Measurements from ENCODE around the gene MUS81. TPM values are rescaled to one million over a fixed set of nuclear protein-coding genes. Genes with fewer than 3 reads are reported as not detected.

Gene MUS81
- total and polyA plus RNA-seq, 2 experiments from 2014 or later = 23.8 to 47.0 TPM

DNA sequence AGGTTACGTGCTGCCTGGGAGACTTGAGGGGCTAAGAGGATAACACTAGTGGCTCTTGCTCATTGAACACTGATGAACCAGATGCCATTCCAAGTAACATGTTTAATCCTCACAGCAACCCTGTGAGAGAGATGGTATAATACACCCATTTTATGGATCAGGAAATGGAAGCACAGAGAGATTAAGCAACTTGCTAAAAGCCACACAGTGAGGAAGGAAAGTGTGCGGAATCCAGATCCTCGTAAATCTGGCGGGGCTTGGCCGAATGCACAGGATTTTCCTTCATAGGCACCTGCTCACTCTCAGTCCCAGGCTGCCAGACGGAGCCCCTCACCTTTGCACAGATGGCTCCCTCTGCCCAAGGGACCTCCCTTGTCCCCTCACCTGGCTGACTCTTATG, 47.6 kb downstream of the MUS81 start:
- no peak overlapping the region for H3K4me2 ChIP-seq
- no peak overlapping the region for H3K27ac ChIP-seq
- no peaks in the 10 kb centered on the region for H3K79me2 ChIP-seq
- no peaks in the 10 kb centered on the region for H3K9me2 ChIP-seq (replicated peaks; ENCODE audit: insufficient read depth)
- no peaks in the 10 kb centered on the region for H4K20me1 ChIP-seq (ENCODE audit: insufficient read depth, poor library complexity, severe bottlenecking)
- peaks cover 4% of the 10 kb centered on the region for H3K4me1 ChIP-seq (ENCODE audit: insufficient read depth)
- no peak overlapping the region for H3K4me3 ChIP-seq
- no peaks in the 10 kb centered on the region for H3K27me3 ChIP-seq
- no peaks in the 10 kb centered on the region for H3K9me3 ChIP-seq (ENCODE audit: low read depth)
- 77% methylated on average over 6 of the region's 6 CpGs for WGBS (ENCODE audit: low lambda C conversion rate, missing lambda C conversion rate)
- TF ChIP-seq, protein P1, sequence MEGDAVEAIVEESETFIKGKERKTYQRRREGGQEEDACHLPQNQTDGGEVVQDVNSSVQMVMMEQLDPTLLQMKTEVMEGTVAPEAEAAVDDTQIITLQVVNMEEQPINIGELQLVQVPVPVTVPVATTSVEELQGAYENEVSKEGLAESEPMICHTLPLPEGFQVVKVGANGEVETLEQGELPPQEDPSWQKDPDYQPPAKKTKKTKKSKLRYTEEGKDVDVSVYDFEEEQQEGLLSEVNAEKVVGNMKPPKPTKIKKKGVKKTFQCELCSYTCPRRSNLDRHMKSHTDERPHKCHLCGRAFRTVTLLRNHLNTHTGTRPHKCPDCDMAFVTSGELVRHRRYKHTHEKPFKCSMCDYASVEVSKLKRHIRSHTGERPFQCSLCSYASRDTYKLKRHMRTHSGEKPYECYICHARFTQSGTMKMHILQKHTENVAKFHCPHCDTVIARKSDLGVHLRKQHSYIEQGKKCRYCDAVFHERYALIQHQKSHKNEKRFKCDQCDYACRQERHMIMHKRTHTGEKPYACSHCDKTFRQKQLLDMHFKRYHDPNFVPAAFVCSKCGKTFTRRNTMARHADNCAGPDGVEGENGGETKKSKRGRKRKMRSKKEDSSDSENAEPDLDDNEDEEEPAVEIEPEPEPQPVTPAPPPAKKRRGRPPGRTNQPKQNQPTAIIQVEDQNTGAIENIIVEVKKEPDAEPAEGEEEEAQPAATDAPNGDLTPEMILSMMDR (IDR thresholded peaks at IDR 0.05; ENCODE audit: poor library complexity) = no peak
- no peak for TF ChIP-seq EZH2phosphoT487 (IDR thresholded peaks at IDR 0.05; ENCODE audit: low read depth, severe bottlenecking, unreplicated experiment)
- no peak for TF ChIP-seq EZH2 (IDR thresholded peaks at IDR 0.05; ENCODE audit: borderline replicate concordance)
- no peaks in the 10 kb centered on the region for H3K36me3 ChIP-seq (replicated peaks; ENCODE audit: insufficient read depth, low read depth)
- H2AFZ ChIP-seq = no peak overlapping the region
- DNase-seq (ENCODE audit: low spot score) = no peak

DNA sequence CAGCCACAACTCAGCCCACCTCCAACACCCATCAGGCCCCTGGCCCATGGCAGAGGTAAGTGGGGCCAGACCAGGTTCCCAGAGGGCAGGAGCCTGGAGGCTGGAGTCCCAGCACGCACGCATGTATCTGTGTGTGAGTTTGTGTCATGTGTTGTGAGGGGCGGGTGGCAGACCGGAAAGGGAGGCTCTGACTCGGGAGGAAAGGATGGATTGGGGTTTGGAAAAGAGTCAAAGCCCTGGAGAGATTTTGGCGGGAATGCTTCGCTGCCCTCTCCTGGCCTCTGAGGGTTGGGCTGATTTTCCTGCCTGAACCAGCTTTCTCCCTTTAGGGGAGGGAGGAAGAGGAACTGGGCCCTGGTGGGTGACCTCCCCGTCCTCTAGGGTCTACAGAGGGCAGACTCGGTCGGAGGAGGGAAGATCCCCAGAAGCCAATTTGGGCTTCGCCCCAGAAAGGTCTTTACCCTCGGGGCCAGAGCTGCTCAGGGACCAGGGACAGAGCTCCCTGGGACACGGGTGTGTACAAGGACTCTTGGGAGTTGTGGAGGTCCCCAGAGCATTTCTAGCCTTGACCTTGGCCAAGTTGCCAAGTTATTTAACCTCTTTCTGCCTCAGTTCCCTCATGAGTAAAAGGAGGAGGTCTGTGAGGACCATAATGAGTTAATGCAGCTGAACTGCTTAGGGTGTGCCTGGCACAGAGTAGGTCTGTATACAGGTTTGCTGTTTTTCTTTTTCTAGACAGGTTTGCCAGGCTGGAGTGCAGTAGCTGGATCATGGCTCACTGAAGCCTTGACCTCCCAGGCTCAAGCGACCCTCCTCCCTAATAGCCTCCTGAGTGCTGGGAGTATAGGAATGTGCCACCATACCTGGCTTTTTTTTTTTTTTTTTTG, 51.7 kb downstream of the MUS81 start:
- 32% methylated on average over 14 of the region's 14 CpGs for WGBS (ENCODE audit: low lambda C conversion rate, missing lambda C conversion rate)
- no peaks in the 10 kb centered on the region for H3K9me2 ChIP-seq (replicated peaks; ENCODE audit: insufficient read depth)
- no peaks in the 10 kb centered on the region for H3K36me3 ChIP-seq (replicated peaks; ENCODE audit: insufficient read depth, low read depth)
- no peaks in the 10 kb centered on the region for H3K9me3 ChIP-seq (ENCODE audit: low read depth)
- H3K4me3 ChIP-seq = no peak overlapping the region
- no peak overlapping the region for H2AFZ ChIP-seq
- H3K27me3 ChIP-seq = no peaks in the 10 kb centered on the region
- no peaks in the 10 kb centered on the region for H4K20me1 ChIP-seq (ENCODE audit: insufficient read depth, poor library complexity, severe bottlenecking)
- H3K4me2 ChIP-seq = no peak overlapping the region
- peaks cover 24% of the 10 kb centered on the region for H3K4me1 ChIP-seq (ENCODE audit: insufficient read depth)
- DNase-seq (ENCODE audit: low spot score) = peak; percentile 68
- no peak overlapping the region for H3K27ac ChIP-seq
- peaks cover 3% of the 10 kb centered on the region for H3K79me2 ChIP-seq
- no peak for TF ChIP-seq EZH2phosphoT487 (IDR thresholded peaks at IDR 0.05; ENCODE audit: low read depth, severe bottlenecking, unreplicated experiment)
- TF ChIP-seq, protein P1 (IDR thresholded peaks at IDR 0.05; ENCODE audit: poor library complexity) = peak; percentile 28

DNA sequence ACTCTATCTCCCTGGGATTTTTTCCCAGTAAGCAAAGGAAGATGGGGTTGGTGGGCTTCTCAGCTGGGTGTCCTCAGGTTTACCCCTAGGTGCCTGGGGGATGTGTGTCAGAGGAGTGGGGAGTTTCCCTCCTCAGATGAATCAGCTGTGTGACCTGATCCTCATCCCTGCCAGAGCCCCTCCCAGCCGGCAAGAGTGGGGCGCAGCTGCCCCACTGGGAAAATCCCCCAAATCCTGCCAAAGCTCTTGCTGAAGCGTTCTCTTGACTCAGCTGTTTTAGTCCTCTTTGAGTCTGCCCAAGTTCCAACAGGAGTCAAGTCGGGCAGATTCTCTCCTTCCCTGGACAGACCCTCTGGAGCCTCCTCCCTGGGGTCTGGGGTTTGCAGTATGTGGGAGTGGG, 52.6 kb downstream of the MUS81 start:
- Histone ChIP-seq H2AFZ (no peak overlapping the region), H3K4me2 (no peak overlapping the region), H3K79me2 (peaks cover 12% of the 10 kb centered on the region), H3K9me2 (replicated peaks; ENCODE audit: insufficient read depth) (no peaks in the 10 kb centered on the region), H4K20me1 (ENCODE audit: insufficient read depth, poor library complexity, severe bottlenecking) (no peaks in the 10 kb centered on the region), H3K36me3 (replicated peaks; ENCODE audit: insufficient read depth, low read depth) (no peaks in the 10 kb centered on the region), H3K27me3 (no peaks in the 10 kb centered on the region), H3K9me3 (ENCODE audit: low read depth) (no peaks in the 10 kb centered on the region), H3K4me1 (ENCODE audit: insufficient read depth) (peaks cover 28% of the 10 kb centered on the region), H3K4me3 (no peak overlapping the region), H3K27ac (no peak overlapping the region)
- TF ChIP-seq, protein P1 (IDR thresholded peaks at IDR 0.05; ENCODE audit: poor library complexity) = no peak
- TF ChIP-seq EZH2 (IDR thresholded peaks at IDR 0.05; ENCODE audit: borderline replicate concordance) = no peak
- no peak for TF ChIP-seq EZH2phosphoT487 (IDR thresholded peaks at IDR 0.05; ENCODE audit: low read depth, severe bottlenecking, unreplicated experiment)
- WGBS (ENCODE audit: low lambda C conversion rate, missing lambda C conversion rate) = 73% methylated on average over 4 of the region's 4 CpGs
- DNase-seq (ENCODE audit: low spot score) = no peak
